Measurements from ENCODE around the gene ATXN1. TPM values are rescaled to one million over a fixed set of nuclear protein-coding genes. Genes with fewer than 3 reads are reported as not detected.

The ATXN1 gene
- total RNA-seq, 1 experiment from 2014 or later: 20.8 TPM

- no peak overlapping the region for H3K4me3 ChIP-seq
- H3K4me1 ChIP-seq (replicated peaks): peaks cover 18% of the 10 kb centered on the region
- H3K36me3 ChIP-seq: 0 out of 2 replicates have a peak, but pooled peaks cover 6% of the 10 kb centered on the region
- DNase-seq (ENCODE audit: low read depth in 1 of 2, low spot score in 2 of 2): no peak
- H3K27ac ChIP-seq: no peak overlapping the region
- H3K9me3 ChIP-seq (replicated peaks): no peaks in the 10 kb centered on the region
- no peaks in the 10 kb centered on the region for H3K27me3 ChIP-seq (replicated peaks)
These were observed 188.3 kb downstream of the ATXN1 start for GRCh38 chr6:16572943-16573342.

- no peaks in the 10 kb centered on the region for H3K9me3 ChIP-seq (replicated peaks)
- H3K4me1 ChIP-seq (replicated peaks): peaks cover 18% of the 10 kb centered on the region
- 0 out of 2 replicates have a peak, but pooled peaks cover 6% of the 10 kb centered on the region for H3K36me3 ChIP-seq
- no peak for DNase-seq (ENCODE audit: low read depth in 1 of 2, low spot score in 2 of 2)
- H3K27ac ChIP-seq: no peak overlapping the region
- H3K27me3 ChIP-seq (replicated peaks): no peaks in the 10 kb centered on the region
- no peak overlapping the region for H3K4me3 ChIP-seq
These were observed 188.9 kb downstream of the ATXN1 start for GRCh38 chr6:16572317-16572716.

- Histone ChIP-seq H3K4me1 (replicated peaks) (peaks cover 7% of the 10 kb centered on the region), H3K36me3 (0 out of 2 replicates have a peak, but pooled peaks cover 6% of the 10 kb centered on the region), H3K9me3 (replicated peaks) (no peaks in the 10 kb centered on the region), H3K27me3 (replicated peaks) (no peaks in the 10 kb centered on the region), H3K27ac (no peak overlapping the region), H3K4me3 (no peak overlapping the region)
- DNase-seq (ENCODE audit: low read depth in 1 of 2, low spot score in 2 of 2): no peak
These were observed 190.3 kb downstream of the ATXN1 start for GRCh38 chr6:16570946-16571345.

DNA sequence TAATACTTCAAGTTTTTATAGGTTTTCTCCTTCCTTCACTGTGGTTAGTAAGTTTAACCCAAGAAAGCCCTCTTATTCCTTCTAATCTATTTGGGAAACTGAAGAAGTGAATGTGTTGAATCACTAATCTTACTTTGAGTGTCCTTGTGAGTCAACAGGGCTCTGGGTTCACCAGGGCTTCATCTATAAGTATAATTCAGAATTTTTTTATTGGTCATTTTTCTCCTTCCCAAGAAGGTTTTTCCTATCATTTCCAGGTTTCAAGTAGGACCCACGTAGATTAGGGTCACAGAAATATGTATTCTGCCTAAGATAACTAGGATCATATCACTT, 191.1 kb downstream of the ATXN1 start:
- Histone ChIP-seq H3K9me3 (replicated peaks) (no peaks in the 10 kb centered on the region), H3K27ac (no peak overlapping the region), H3K36me3 (0 out of 2 replicates have a peak, but pooled peaks cover 6% of the 10 kb centered on the region), H3K4me3 (no peak overlapping the region), H3K27me3 (replicated peaks) (no peaks in the 10 kb centered on the region), H3K4me1 (replicated peaks) (no peaks in the 10 kb centered on the region)
- no peak for DNase-seq (ENCODE audit: low read depth in 1 of 2, low spot score in 2 of 2)

DNA sequence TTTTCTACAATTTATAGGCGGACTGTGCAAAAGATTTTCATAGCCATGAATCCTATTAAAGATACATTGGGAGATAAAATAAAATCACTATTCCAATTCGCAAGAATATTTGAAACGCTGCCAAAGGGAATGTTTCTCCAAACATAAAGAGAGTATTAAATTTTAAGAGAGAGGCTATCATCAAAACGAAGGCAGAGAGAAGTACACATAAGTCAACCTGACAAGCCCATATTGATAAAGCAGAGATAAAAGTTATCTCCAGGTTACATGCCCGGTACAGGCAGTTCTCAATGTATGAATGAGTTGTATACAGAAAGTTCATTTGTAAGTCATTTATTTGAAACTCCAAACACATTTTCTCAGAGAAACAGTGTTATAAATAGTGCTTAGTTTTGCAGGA, 193.1 kb downstream of the ATXN1 start:
- H3K9me3 ChIP-seq (replicated peaks): no peaks in the 10 kb centered on the region

DNA sequence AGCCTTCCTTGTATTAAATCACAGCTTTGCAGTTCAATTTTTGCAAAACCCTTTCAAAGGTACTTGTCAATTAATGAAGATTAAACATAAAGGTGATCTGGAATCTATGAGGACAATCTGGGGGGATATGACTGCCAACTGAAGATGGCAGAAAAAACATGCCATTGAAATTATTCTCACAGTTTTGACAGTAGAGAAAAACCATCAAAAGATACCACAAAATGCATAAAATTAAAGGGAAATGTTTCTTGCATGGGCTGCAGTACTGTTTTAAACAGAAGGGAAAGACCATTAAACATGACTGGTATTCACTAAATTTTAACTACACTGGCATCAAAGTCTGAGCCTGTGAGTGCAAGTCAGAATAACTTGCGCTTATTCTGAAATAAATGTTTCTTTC, 194.2 kb downstream of the ATXN1 start:
- no peak for DNase-seq (ENCODE audit: low read depth in 1 of 2, low spot score in 2 of 2)
- no peak overlapping the region for H3K27ac ChIP-seq
- H3K9me3 ChIP-seq (replicated peaks): no peaks in the 10 kb centered on the region
- no peak overlapping the region for H3K4me3 ChIP-seq
- peaks cover 26% of the 10 kb centered on the region for H3K4me1 ChIP-seq (replicated peaks)
- 0 out of 2 replicates have a peak, but pooled peaks cover 2% of the 10 kb centered on the region for H3K36me3 ChIP-seq
- H3K27me3 ChIP-seq (replicated peaks): no peaks in the 10 kb centered on the region

More for the DNA sequence above, 193.1 kb downstream of the ATXN1 start:
- H3K36me3 ChIP-seq: 0 out of 2 replicates have a peak, but pooled peaks cover 6% of the 10 kb centered on the region
- DNase-seq (ENCODE audit: low read depth in 1 of 2, low spot score in 2 of 2): no peak
- H3K27me3 ChIP-seq (replicated peaks): no peaks in the 10 kb centered on the region
- H3K4me1 ChIP-seq (replicated peaks): peaks cover 17% of the 10 kb centered on the region
- no peak overlapping the region for H3K27ac ChIP-seq
- H3K4me3 ChIP-seq: no peak overlapping the region

- Histone ChIP-seq H3K4me1 (replicated peaks) (peaks cover 32% of the 10 kb centered on the region), H3K27ac (no peak overlapping the region), H3K9me3 (replicated peaks) (no peaks in the 10 kb centered on the region), H3K27me3 (replicated peaks) (no peaks in the 10 kb centered on the region), H3K4me3 (no peak overlapping the region), H3K36me3 (no peaks in the 10 kb centered on the region)
- DNase-seq (ENCODE audit: low read depth in 1 of 2, low spot score in 2 of 2): no peak
These were observed 196.8 kb downstream of the ATXN1 start for GRCh38 chr6:16564436-16564835.

DNA sequence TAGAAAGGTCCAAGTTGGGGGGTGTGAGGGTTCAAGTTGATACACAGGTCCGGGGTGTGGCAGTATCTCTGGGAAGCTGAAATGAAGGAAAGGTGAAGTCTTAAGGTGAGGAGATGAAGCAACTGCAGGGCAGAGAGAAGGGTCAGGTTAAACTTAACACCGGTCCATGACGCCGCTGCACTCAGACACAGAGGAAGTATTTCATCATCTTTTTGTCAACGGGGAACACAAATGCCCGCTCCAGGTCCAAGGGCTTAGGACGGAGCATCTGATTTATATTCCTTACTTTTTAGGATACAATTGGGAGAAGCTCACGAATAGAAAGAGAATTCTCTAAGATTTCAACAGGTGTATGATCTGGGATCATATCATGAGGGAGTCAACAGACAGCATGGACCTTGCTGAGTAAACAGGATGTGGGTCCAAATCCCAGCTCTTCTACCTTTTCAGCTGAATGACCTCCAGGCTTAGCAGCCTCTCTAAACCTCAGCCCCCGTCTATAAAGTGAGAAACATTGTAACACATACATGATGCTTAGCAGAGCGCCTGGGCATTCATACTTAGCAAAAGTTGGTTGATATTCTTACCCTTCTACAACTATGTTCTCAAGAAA, 197.5 kb downstream of the ATXN1 start:
- H3K27ac ChIP-seq: no peak overlapping the region
- H3K4me1 ChIP-seq (replicated peaks): peaks cover 32% of the 10 kb centered on the region
- no peaks in the 10 kb centered on the region for H3K36me3 ChIP-seq
- no peaks in the 10 kb centered on the region for H3K9me3 ChIP-seq (replicated peaks)
- DNase-seq (ENCODE audit: low read depth in 1 of 2, low spot score in 2 of 2): no peak
- no peak overlapping the region for H3K4me3 ChIP-seq
- H3K27me3 ChIP-seq (replicated peaks): no peaks in the 10 kb centered on the region

- peaks cover 32% of the 10 kb centered on the region for H3K4me1 ChIP-seq (replicated peaks)
- no peaks in the 10 kb centered on the region for H3K9me3 ChIP-seq (replicated peaks)
- H3K27me3 ChIP-seq (replicated peaks): no peaks in the 10 kb centered on the region
- no peaks in the 10 kb centered on the region for H3K36me3 ChIP-seq
- DNase-seq (ENCODE audit: low read depth in 1 of 2, low spot score in 2 of 2): peak in 1 of 2 experiments; percentile 44
- 0 out of 2 replicates have a peak overlapping the region, but pooled peaks have one; percentile 8 for H3K27ac ChIP-seq
- no peak overlapping the region for H3K4me3 ChIP-seq
These were observed 198.8 kb downstream of the ATXN1 start for GRCh38 chr6:16562498-16562897.

DNA sequence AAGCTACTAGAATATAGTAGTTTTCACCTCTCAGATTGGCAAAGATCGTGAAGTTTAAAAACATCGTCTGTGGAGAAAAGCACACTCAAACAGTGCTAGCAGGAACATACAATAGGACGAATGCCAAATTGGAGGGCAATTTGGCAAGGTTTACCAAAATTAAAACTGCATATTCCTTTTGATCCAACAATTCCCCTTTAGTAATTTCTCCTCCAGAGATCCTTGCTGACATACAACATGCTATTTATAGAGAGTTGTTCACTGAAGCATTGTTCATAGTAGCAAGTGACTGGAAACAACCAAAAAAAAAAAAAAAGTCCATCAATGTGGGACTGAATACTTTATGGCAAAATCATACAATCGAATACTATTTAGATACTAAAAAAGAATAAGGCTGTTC, 202.2 kb downstream of the ATXN1 start:
- Histone ChIP-seq H3K27ac (no peak overlapping the region), H3K9me3 (replicated peaks) (no peaks in the 10 kb centered on the region), H3K4me1 (replicated peaks) (peaks cover 42% of the 10 kb centered on the region), H3K27me3 (replicated peaks) (no peaks in the 10 kb centered on the region), H3K4me3 (no peak overlapping the region), H3K36me3 (no peaks in the 10 kb centered on the region)
- DNase-seq (ENCODE audit: low read depth in 1 of 2, low spot score in 2 of 2): no peak

- Histone ChIP-seq H3K27ac (0 out of 2 replicates have a peak overlapping the region, but pooled peaks have one; percentile 30), H3K27me3 (replicated peaks) (no peaks in the 10 kb centered on the region), H3K4me1 (replicated peaks) (peaks cover 19% of the 10 kb centered on the region), H3K36me3 (no peaks in the 10 kb centered on the region), H3K4me3 (no peak overlapping the region), H3K9me3 (replicated peaks) (no peaks in the 10 kb centered on the region)
- DNase-seq (ENCODE audit: low read depth in 1 of 2, low spot score in 2 of 2): peak; percentile 51 to 72
These were observed 205.7 kb downstream of the ATXN1 start for GRCh38 chr6:16555550-16555949.

- Histone ChIP-seq H3K27me3 (replicated peaks) (no peaks in the 10 kb centered on the region), H3K27ac (no peak overlapping the region), H3K9me3 (replicated peaks) (no peaks in the 10 kb centered on the region), H3K4me1 (replicated peaks) (peaks cover 19% of the 10 kb centered on the region), H3K36me3 (no peaks in the 10 kb centered on the region; the same call in 1 of the 2 replicates), H3K4me3 (no peak overlapping the region)
- no peak for DNase-seq (ENCODE audit: low read depth in 1 of 2, low spot score in 2 of 2)
These were observed 207.7 kb downstream of the ATXN1 start for GRCh38 chr6:16553531-16553930.

GRCh38 chr6:16551466-16551865, 209.8 kb downstream of the ATXN1 start:
- no peaks in the 10 kb centered on the region for H3K9me3 ChIP-seq (replicated peaks)
- no peaks in the 10 kb centered on the region for H3K27me3 ChIP-seq (replicated peaks)
- H3K36me3 ChIP-seq: no peaks in the 10 kb centered on the region; the same call in 1 of the 2 replicates
- no peak overlapping the region for H3K27ac ChIP-seq
- DNase-seq (ENCODE audit: low read depth in 1 of 2, low spot score in 2 of 2): no peak
- peaks cover 22% of the 10 kb centered on the region for H3K4me1 ChIP-seq (replicated peaks)
- no peak overlapping the region for H3K4me3 ChIP-seq

GRCh38 chr6:16548121-16548520, 213.1 kb downstream of the ATXN1 start:
- no peak overlapping the region for H3K4me3 ChIP-seq
- H3K27ac ChIP-seq: no peak overlapping the region
- H3K27me3 ChIP-seq (replicated peaks): no peaks in the 10 kb centered on the region
- peaks cover 4% of the 10 kb centered on the region for H3K4me1 ChIP-seq (replicated peaks)
- peaks cover 3% of the 10 kb centered on the region for H3K36me3 ChIP-seq
- H3K9me3 ChIP-seq (replicated peaks): no peaks in the 10 kb centered on the region
- no peak for DNase-seq (ENCODE audit: low read depth in 1 of 2, low spot score in 2 of 2)

DNA sequence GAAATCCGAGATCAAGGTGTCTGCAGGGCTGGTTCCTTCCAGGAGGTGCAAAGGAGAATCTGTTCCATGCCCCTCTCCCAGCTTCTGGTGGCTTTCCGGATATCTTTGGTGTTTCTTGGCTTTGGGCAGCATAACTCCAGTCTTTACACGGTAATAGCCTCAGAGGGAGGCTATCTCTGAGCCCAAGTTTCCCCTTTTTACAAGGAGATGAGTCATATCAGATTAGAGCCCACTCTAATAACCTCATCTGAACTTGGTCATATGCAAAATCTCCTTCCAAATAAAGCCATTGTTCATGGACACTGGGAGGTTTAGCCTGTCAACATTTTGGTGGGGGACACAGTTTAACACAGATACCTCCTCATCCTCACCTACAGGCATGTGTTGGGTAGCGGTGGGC, 213.7 kb downstream of the ATXN1 start:
- no peak overlapping the region for H3K27ac ChIP-seq
- H3K4me1 ChIP-seq (replicated peaks): peaks cover 4% of the 10 kb centered on the region
- H3K36me3 ChIP-seq: peaks cover 3% of the 10 kb centered on the region
- H3K27me3 ChIP-seq (replicated peaks): no peaks in the 10 kb centered on the region
- no peaks in the 10 kb centered on the region for H3K9me3 ChIP-seq (replicated peaks)
- H3K4me3 ChIP-seq: no peak overlapping the region
- DNase-seq (ENCODE audit: low read depth in 1 of 2, low spot score in 2 of 2): no peak

Measured in SJSA1 (cell line).